Measurements from ENCODE around the gene SH3GL2. TPM values are rescaled to one million over a fixed set of nuclear protein-coding genes. Genes with fewer than 3 reads are reported as not detected.

Gene SH3GL2
- total RNA-seq, 2 experiments from 2014 or later: not detected

GRCh38 chr9:17625644-17626388 is 47.0 kb downstream of the SH3GL2 start:
- H3K36me3 Mint-ChIP-seq: no peaks in the 10 kb centered on the region
- H3K27me3 Mint-ChIP-seq: no peaks in the 10 kb centered on the region
- H3K4me3 Mint-ChIP-seq: no peak overlapping the region
- no peaks in the 10 kb centered on the region for H3K9me3 Mint-ChIP-seq
- no peak for DNase-seq
- no peaks in the 10 kb centered on the region for H3K4me1 Mint-ChIP-seq
- H3K27ac Mint-ChIP-seq: no peak overlapping the region

DNA sequence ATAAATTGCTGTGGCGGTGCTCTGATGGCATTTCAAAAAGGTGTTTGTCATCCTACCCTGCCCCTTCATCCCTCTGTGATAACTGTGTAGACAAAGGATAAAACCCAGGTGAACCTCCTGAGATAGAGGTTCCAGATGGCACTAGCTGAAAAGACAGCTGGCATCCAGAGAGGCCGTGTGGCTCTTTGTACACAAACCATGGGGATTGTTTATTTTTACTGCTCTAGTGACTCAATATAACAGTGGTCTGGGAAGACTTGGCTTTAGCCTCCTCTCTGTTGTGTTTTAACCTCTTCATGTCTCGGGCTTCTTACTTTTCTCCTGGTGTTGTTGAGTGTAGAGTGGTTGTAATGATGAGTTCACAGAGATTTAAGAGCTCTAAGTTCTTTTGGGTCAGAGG is 48.8 kb downstream of the SH3GL2 start:
- Mint-ChIP-seq H3K27me3 (no peaks in the 10 kb centered on the region), H3K4me1 (no peaks in the 10 kb centered on the region), H3K36me3 (no peaks in the 10 kb centered on the region), H3K9me3 (no peaks in the 10 kb centered on the region), H3K4me3 (no peak overlapping the region), H3K27ac (no peak overlapping the region)
- DNase-seq: no peak

DNA sequence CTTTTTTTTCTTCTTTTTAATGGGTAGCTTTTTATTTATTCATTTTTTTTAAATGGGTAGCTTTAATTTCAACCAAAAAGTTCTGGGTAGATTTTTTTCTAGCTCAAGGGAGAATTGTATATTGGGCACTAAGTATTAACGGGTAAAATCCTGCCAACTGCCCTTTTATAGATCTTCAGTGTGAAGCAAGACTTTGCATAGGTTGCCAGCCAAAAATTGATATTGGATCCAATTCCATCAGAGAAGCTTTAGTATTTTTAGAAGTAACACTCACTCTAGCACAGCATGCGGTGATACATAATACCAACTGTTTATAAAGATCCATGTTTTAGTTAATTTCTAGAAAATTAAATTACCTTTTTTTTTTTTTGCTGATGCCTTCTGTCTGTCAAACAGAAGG is 49.8 kb downstream of the SH3GL2 start:
- H3K4me1 Mint-ChIP-seq: no peaks in the 10 kb centered on the region
- no peaks in the 10 kb centered on the region for H3K27me3 Mint-ChIP-seq

DNA sequence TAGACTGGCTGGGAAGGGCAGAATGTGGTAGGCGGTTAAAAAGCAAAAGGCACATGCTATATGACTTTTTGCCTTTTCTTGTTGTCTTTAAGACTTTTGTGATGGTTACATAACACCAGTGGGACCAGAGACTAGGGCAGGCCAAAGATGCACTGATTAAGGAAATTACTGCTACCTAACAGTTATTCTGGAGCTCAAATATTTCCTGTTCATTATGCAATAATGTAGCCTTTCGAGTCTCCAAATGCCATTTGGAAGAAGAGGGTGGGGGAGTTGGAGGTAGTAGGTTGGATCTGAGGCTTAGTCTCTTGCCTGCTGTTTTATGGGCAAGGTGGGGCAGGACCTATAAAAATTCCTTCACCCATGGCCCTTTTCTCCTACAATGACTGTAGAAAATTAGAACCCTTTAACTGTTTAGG is 51.7 kb downstream of the SH3GL2 start:
- no peak for DNase-seq
- no peaks in the 10 kb centered on the region for H3K9me3 Mint-ChIP-seq
- H3K4me3 Mint-ChIP-seq: no peak overlapping the region
- no peaks in the 10 kb centered on the region for H3K4me1 Mint-ChIP-seq
- no peaks in the 10 kb centered on the region for H3K27me3 Mint-ChIP-seq
- no peak overlapping the region for H3K27ac Mint-ChIP-seq
- H3K36me3 Mint-ChIP-seq: no peaks in the 10 kb centered on the region

More for the DNA sequence above, 49.8 kb downstream of the SH3GL2 start:
- Mint-ChIP-seq H3K36me3 (no peaks in the 10 kb centered on the region), H3K9me3 (no peaks in the 10 kb centered on the region), H3K27ac (no peak overlapping the region), H3K4me3 (no peak overlapping the region)
- DNase-seq: no peak

GRCh38 chr9:17631396-17631795 is 52.5 kb downstream of the SH3GL2 start:
- Mint-ChIP-seq H3K27ac (no peak overlapping the region), H3K9me3 (no peaks in the 10 kb centered on the region), H3K4me3 (no peak overlapping the region), H3K36me3 (no peaks in the 10 kb centered on the region), H3K27me3 (no peaks in the 10 kb centered on the region), H3K4me1 (no peaks in the 10 kb centered on the region)
- DNase-seq: no peak

DNA sequence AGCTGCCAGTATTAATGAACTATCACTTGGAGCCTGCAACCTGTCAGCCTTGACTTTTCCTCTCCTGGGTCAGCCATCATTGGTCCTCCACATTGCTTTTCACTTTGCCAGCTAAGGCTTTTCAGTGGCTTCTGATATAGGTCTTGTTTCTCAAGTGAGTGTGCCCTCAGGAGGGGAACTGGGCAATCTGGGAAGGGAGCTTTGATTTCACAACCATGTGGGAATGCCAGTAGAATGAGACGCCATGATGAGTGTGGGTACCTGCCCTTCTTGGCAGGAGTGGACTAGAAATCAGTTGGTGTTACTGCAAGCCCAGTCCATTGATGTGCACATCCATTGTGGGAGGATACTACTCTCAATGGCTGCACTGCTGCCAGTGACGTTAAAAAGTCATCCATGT is 54.1 kb downstream of the SH3GL2 start:
- Mint-ChIP-seq H3K27me3 (no peaks in the 10 kb centered on the region), H3K4me3 (no peak overlapping the region), H3K4me1 (no peaks in the 10 kb centered on the region), H3K36me3 (no peaks in the 10 kb centered on the region), H3K27ac (no peak overlapping the region), H3K9me3 (no peaks in the 10 kb centered on the region)
- no peak for DNase-seq

GRCh38 chr9:17635115-17635890 is 56.4 kb downstream of the SH3GL2 start:
- Mint-ChIP-seq H3K27me3 (no peaks in the 10 kb centered on the region), H3K4me1 (no peaks in the 10 kb centered on the region), H3K27ac (no peak overlapping the region), H3K9me3 (no peaks in the 10 kb centered on the region), H3K36me3 (no peaks in the 10 kb centered on the region), H3K4me3 (no peak overlapping the region)
- no peak for DNase-seq

GRCh38 chr9:17636349-17636748 is 57.5 kb downstream of the SH3GL2 start:
- no peaks in the 10 kb centered on the region for H3K4me1 Mint-ChIP-seq
- H3K27ac Mint-ChIP-seq: no peak overlapping the region
- no peaks in the 10 kb centered on the region for H3K36me3 Mint-ChIP-seq
- H3K4me3 Mint-ChIP-seq: no peak overlapping the region
- H3K27me3 Mint-ChIP-seq: no peaks in the 10 kb centered on the region
- H3K9me3 Mint-ChIP-seq: no peaks in the 10 kb centered on the region
- DNase-seq: no peak

DNA sequence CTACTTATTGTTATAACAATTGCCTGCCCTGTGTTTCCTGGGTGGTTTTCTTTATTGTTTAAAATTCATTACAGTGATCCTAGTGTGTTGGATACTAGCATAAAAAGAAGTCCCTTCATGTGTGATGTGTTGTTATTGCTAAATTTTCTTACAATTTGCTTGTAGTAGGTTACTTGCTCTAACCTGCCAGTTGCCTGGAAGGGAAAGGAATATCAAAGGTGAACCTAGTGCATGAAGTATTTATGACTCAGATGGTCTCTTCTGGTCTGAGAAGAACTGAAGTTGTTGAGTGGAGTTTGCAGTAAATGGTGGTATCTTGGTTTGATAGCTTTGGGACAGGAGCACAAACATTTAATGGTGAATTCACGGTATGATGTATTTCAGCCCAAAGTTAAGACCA is 58.0 kb downstream of the SH3GL2 start:
- Mint-ChIP-seq H3K4me3 (no peak overlapping the region), H3K27me3 (no peaks in the 10 kb centered on the region), H3K4me1 (no peaks in the 10 kb centered on the region), H3K36me3 (no peaks in the 10 kb centered on the region), H3K27ac (no peak overlapping the region), H3K9me3 (no peaks in the 10 kb centered on the region)
- DNase-seq: no peak

DNA sequence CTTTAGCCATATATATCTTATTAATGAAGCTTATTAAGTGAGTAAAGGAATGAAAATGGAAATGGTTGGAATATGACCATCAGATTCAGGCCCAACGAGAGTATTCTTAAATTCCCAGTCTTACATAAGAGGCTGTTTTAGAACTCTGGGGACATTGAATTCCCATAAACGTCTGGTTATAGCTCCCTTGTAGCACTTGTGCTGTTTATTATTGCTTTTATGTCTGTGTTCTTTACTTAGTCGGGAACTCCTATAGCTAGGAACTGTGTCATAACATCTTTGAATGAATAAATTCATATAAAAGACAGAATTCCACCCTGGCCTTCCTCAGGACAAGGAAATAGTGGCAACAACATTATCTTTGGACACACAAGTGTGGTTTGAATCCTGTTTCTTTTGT is 58.4 kb downstream of the SH3GL2 start:
- no peak overlapping the region for H3K27ac Mint-ChIP-seq
- no peaks in the 10 kb centered on the region for H3K4me1 Mint-ChIP-seq

GRCh38 chr9:17648516-17648915 is 69.7 kb downstream of the SH3GL2 start:
- DNase-seq: no peak
- H3K27ac Mint-ChIP-seq: no peak overlapping the region
- no peaks in the 10 kb centered on the region for H3K36me3 Mint-ChIP-seq
- no peaks in the 10 kb centered on the region for H3K27me3 Mint-ChIP-seq
- H3K9me3 Mint-ChIP-seq: peaks cover 5% of the 10 kb centered on the region
- no peaks in the 10 kb centered on the region for H3K4me1 Mint-ChIP-seq
- H3K4me3 Mint-ChIP-seq: no peak overlapping the region

More for the DNA sequence above, 58.4 kb downstream of the SH3GL2 start:
- no peak for DNase-seq
- Mint-ChIP-seq H3K36me3 (no peaks in the 10 kb centered on the region), H3K4me3 (no peak overlapping the region), H3K27me3 (no peaks in the 10 kb centered on the region), H3K9me3 (no peaks in the 10 kb centered on the region)

- no peaks in the 10 kb centered on the region for H3K4me1 Mint-ChIP-seq
- no peak overlapping the region for H3K27ac Mint-ChIP-seq
- no peak for DNase-seq
- no peaks in the 10 kb centered on the region for H3K27me3 Mint-ChIP-seq
- no peaks in the 10 kb centered on the region for H3K9me3 Mint-ChIP-seq
- H3K4me3 Mint-ChIP-seq: no peak overlapping the region
- H3K36me3 Mint-ChIP-seq: no peaks in the 10 kb centered on the region
Observed at GRCh38 chr9:17651725-17652124, 72.9 kb downstream of the SH3GL2 start.

GRCh38 chr9:17653947-17654465 is 75.1 kb downstream of the SH3GL2 start:
- no peaks in the 10 kb centered on the region for H3K27me3 Mint-ChIP-seq
- no peak overlapping the region for H3K27ac Mint-ChIP-seq
- H3K36me3 Mint-ChIP-seq: no peaks in the 10 kb centered on the region
- H3K4me1 Mint-ChIP-seq: no peaks in the 10 kb centered on the region
- peaks cover 2% of the 10 kb centered on the region for H3K9me3 Mint-ChIP-seq
- DNase-seq: no peak
- no peak overlapping the region for H3K4me3 Mint-ChIP-seq

DNA sequence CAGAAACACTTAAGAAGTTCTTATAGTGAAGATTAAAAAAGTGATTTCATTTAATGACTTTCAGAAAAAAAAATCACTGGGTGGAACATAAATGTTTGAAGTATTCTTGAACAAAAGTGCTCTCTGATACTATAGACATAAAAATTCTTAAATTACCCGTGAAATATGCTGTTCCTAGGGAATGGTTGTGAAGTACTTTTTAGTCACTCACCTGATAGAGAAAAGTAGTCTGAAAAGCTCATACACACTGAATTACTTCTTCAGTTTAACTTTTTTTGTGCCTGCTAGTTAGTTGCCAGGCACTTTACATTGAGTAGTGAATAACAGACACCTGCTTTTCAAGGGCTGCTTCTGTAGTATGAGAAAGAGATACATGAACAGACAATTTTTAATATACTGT is 78.0 kb downstream of the SH3GL2 start:
- Mint-ChIP-seq H3K27ac (no peak overlapping the region), H3K9me3 (peaks cover 2% of the 10 kb centered on the region), H3K27me3 (no peaks in the 10 kb centered on the region), H3K4me1 (no peaks in the 10 kb centered on the region), H3K4me3 (no peak overlapping the region), H3K36me3 (no peaks in the 10 kb centered on the region)
- DNase-seq: no peak

DNA sequence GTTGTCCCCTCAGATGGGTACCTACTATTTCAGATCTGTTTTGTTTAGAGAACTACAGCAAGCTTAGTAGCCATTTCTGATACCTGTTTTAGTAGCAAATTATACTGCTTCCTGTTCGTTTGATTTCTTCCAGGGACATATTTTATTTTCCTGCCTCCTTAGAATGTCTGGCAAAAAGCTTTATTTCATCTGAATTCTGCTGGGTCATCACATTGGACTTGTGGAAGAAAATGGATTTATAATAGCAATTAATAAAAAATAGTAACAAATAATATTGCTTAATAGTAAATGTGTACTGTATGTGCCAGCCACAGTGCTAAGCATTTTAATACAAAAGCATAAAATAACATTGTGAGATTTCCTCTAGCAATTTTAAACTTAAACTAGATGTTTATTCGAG is 79.4 kb downstream of the SH3GL2 start:
- no peak for DNase-seq
- H3K4me3 Mint-ChIP-seq: no peak overlapping the region
- no peaks in the 10 kb centered on the region for H3K4me1 Mint-ChIP-seq
- H3K9me3 Mint-ChIP-seq: peaks cover 2% of the 10 kb centered on the region
- no peak overlapping the region for H3K27ac Mint-ChIP-seq
- no peaks in the 10 kb centered on the region for H3K36me3 Mint-ChIP-seq
- no peaks in the 10 kb centered on the region for H3K27me3 Mint-ChIP-seq

GRCh38 chr9:17660158-17660557 is 81.3 kb downstream of the SH3GL2 start:
- Mint-ChIP-seq H3K4me3 (no peak overlapping the region), H3K27me3 (no peaks in the 10 kb centered on the region), H3K27ac (no peak overlapping the region), H3K36me3 (no peaks in the 10 kb centered on the region), H3K4me1 (no peaks in the 10 kb centered on the region), H3K9me3 (peaks cover 2% of the 10 kb centered on the region)
- no peak for DNase-seq

Data from activated naive CD8-positive, alpha-beta T cell treated with anti-CD3 and anti-CD28 coated beads for 36 hours (primary cell).